Measurements from ENCODE around the gene PDCD4. TPM values are rescaled to one million over a fixed set of nuclear protein-coding genes. Genes with fewer than 3 reads are reported as not detected.

The PDCD4 gene
- total and polyA plus RNA-seq, 2 of the 13 experiments (the other 11 are each of a cell fraction or from before 2014, with no cell fraction given), result 22.8 to 56.2 TPM

DNA sequence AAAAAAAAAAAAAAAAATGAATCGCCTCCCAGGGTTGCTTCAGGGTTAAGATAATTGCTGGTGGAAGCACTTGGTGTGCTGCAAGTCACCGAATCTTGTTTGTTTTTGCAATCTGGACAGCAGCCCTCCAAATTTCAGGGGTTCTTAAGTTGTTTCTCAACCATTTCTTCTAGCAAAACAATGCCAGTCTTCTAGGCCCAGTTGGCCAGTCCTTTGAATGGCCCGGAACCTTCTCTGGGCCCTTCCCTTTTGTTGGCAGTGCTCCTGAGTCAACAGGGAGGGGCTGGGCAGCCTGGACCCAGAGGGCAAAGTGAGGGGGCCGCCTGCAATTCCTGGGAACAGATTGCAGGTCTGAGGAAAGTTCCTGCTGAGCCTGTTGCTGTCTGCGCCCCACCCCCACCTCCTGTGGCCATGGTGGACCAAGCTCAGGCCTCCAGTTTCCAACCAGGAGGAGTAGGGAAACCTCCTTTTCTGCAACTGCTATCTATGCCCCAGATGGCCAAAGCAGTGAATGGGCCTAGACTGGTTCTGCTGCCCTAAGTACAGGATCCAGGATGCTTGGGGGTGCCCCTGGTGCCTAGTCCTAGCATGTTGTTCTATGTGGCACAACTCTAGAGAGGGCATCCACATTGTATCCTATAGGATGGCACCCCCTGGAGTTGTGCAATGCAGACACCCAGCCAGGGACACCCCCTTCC is 31.4 kb upstream of the PDCD4 start (continued):
- TF ChIP-seq PHF21A (CRISPR knock-in tag; IDR thresholded peaks at IDR 0.05) (peak; percentile 73), NRL (CRISPR knock-in tag; IDR thresholded peaks at IDR 0.05; ENCODE audit: borderline replicate concordance) (no peak; the same call in 1 of the 2 replicates), ZBTB7B (CRISPR knock-in tag; IDR thresholded peaks at IDR 0.05) (peak; percentile 71; the same call in 1 of the 2 replicates), CEBPG (CRISPR knock-in tag; IDR thresholded peaks at IDR 0.05) (peak; percentile 49; the same call in 1 of the 2 replicates), RXRB (CRISPR knock-in tag; IDR thresholded peaks at IDR 0.05; ENCODE audit: borderline replicate concordance) (peak; percentile 72), KDM4B (CRISPR knock-in tag; IDR thresholded peaks at IDR 0.05) (0 out of 2 replicates have a peak, but pooled peaks have one; percentile 48), NCOR1 (IDR thresholded peaks at IDR 0.05; ENCODE audit: borderline replicate concordance, low read length) (peak; percentile 64; the same call in 1 of the 2 replicates), TEAD2 (CRISPR knock-in tag; IDR thresholded peaks at IDR 0.05) (no peak), SMYD3 (CRISPR knock-in tag; IDR thresholded peaks at IDR 0.05) (peak; percentile 53; the same call in 1 of the 2 replicates), ZEB1 (IDR thresholded peaks at IDR 0.05; ENCODE audit: insufficient replicate concordance, low read depth) (no peak), JUN (CRISPR knock-in tag; IDR thresholded peaks at IDR 0.05) (no peak), ZBTB2 (CRISPR knock-in tag; IDR thresholded peaks at IDR 0.05; ENCODE audit: low read depth) (no peak), NFKB2 (CRISPR knock-in tag; IDR thresholded peaks at IDR 0.05; ENCODE audit: borderline replicate concordance) (peak; percentile 54; the same call in 1 of the 2 replicates), ZNF281 (CRISPR knock-in tag; IDR thresholded peaks at IDR 0.05; ENCODE audit: borderline replicate concordance) (peak; percentile 95), ZNF83 (CRISPR knock-in tag; IDR thresholded peaks at IDR 0.05; ENCODE audit: borderline replicate concordance) (no peak), LCORL (IDR thresholded peaks at IDR 0.05) (no peak), LCORL (CRISPR knock-in tag; IDR thresholded peaks at IDR 0.05) (peak; percentile 89), RFX5 (IDR thresholded peaks at IDR 0.05; ENCODE audit: low read depth, low read length) (no peak), ZNF703 (CRISPR knock-in tag; IDR thresholded peaks at IDR 0.05; ENCODE audit: borderline replicate concordance) (no peak), RNF2 (conservative IDR thresholded peaks at IDR 0.05; ENCODE audit: low read depth) (no peak), ZNF460 (CRISPR knock-in tag; IDR thresholded peaks at IDR 0.05; ENCODE audit: borderline replicate concordance) (no peak), ZNF597 (CRISPR knock-in tag; IDR thresholded peaks at IDR 0.05) (no peak), ZNF616 (CRISPR knock-in tag; IDR thresholded peaks at IDR 0.05; ENCODE audit: low read depth) (no peak), FOXA3 (CRISPR knock-in tag; IDR thresholded peaks at IDR 0.05) (peak; percentile 93)
- TF ChIP-seq, protein P1, sequence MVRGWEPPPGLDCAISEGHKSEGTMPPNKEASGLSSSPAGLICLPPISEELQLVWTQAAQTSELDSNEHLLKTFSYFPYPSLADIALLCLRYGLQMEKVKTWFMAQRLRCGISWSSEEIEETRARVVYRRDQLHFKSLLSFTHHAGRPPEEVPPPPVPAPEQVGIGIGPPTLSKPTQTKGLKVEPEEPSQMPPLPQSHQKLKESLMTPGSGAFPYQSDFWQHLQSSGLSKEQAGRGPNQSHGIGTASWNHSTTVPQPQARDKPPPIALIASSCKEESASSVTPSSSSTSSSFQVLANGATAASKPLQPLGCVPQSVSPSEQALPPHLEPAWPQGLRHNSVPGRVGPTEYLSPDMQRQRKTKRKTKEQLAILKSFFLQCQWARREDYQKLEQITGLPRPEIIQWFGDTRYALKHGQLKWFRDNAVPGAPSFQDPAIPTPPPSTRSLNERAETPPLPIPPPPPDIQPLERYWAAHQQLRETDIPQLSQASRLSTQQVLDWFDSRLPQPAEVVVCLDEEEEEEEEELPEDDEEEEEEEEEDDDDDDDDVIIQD (CRISPR knock-in tag; IDR thresholded peaks at IDR 0.05; ENCODE audit: low read depth), result 0 out of 2 replicates have a peak, but pooled peaks have one; percentile 24
